ENCODE results near the gene GPR173.

DNA sequence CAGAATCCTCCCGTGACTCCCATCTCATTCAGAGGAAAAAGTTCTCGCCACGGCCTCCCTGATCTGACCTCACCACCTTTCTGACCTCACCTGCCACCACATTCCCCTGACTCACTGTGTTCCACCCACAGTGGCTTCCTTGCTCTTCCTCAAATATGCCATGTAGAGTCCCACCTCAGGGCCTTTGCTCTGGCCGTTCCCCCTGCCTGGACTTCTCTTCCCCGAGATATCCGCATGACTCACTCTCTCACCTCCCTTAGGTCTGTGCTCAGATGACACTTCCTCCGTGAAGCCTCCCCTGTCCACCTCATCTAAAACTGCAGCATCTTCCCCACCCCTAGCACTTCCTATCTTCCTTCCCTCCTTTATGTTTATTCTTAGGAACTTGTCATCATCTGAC lies 26.4 kb downstream of the GPR173 start:
- TF ChIP-seq, protein P1, sequence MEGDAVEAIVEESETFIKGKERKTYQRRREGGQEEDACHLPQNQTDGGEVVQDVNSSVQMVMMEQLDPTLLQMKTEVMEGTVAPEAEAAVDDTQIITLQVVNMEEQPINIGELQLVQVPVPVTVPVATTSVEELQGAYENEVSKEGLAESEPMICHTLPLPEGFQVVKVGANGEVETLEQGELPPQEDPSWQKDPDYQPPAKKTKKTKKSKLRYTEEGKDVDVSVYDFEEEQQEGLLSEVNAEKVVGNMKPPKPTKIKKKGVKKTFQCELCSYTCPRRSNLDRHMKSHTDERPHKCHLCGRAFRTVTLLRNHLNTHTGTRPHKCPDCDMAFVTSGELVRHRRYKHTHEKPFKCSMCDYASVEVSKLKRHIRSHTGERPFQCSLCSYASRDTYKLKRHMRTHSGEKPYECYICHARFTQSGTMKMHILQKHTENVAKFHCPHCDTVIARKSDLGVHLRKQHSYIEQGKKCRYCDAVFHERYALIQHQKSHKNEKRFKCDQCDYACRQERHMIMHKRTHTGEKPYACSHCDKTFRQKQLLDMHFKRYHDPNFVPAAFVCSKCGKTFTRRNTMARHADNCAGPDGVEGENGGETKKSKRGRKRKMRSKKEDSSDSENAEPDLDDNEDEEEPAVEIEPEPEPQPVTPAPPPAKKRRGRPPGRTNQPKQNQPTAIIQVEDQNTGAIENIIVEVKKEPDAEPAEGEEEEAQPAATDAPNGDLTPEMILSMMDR (IDR thresholded peaks at IDR 0.05; ENCODE audit: poor library complexity): no peak
- no peak for TF ChIP-seq EZH2 (IDR thresholded peaks at IDR 0.05; ENCODE audit: borderline replicate concordance)
- no peak for TF ChIP-seq EZH2phosphoT487 (IDR thresholded peaks at IDR 0.05; ENCODE audit: low read depth, severe bottlenecking, unreplicated experiment)
